ENCODE results near the gene TMED9.

Gene TMED9

GRCh38 chr5:177595991-177596774 lies 4.2 kb downstream of the TMED9 start:
- no peak overlapping the region for H3K4me2 ChIP-seq (ENCODE audit: low read length)
- H3K4me3 ChIP-seq (ENCODE audit: low read length) = no peak overlapping the region
- no peaks in the 10 kb centered on the region for H4K20me1 ChIP-seq (ENCODE audit: insufficient read depth, low read length)
- H3K9me3 ChIP-seq (ENCODE audit: insufficient read depth, low read length) = no peaks in the 10 kb centered on the region
- H3K4me1 ChIP-seq (ENCODE audit: low read length) = peaks cover 22% of the 10 kb centered on the region
- H3K36me3 ChIP-seq (replicated peaks; ENCODE audit: low read depth, low read length) = peaks cover 38% of the 10 kb centered on the region
- no peak for TF ChIP-seq CTCF (IDR thresholded peaks at IDR 0.05; ENCODE audit: low read depth, low read length)
- H3K27me3 ChIP-seq (ENCODE audit: low read depth, low read length) = no peaks in the 10 kb centered on the region
- peaks cover 38% of the 10 kb centered on the region for H3K79me2 ChIP-seq (ENCODE audit: low read length)
- no peak overlapping the region for H3K9ac ChIP-seq (ENCODE audit: low read length)
- no peak overlapping the region for H2AFZ ChIP-seq (ENCODE audit: low read depth, low read length)
- H3K27ac ChIP-seq (ENCODE audit: low read length) = no peak overlapping the region

- TF ChIP-seq CTCF (IDR thresholded peaks at IDR 0.05; ENCODE audit: low read depth, low read length) (no peak), EZH2phosphoT487 (IDR thresholded peaks at IDR 0.05; ENCODE audit: low read depth) (no peak)
- Histone ChIP-seq H3K4me3 (ENCODE audit: low read length) (no peak overlapping the region), H3K4me1 (ENCODE audit: low read length) (peaks cover 18% of the 10 kb centered on the region), H4K20me1 (ENCODE audit: insufficient read depth, low read length) (no peaks in the 10 kb centered on the region), H3K27me3 (ENCODE audit: low read depth, low read length) (no peaks in the 10 kb centered on the region), H2AFZ (ENCODE audit: low read depth, low read length) (no peak overlapping the region), H3K79me2 (ENCODE audit: low read length) (peaks cover 43% of the 10 kb centered on the region), H3K9me3 (ENCODE audit: insufficient read depth, low read length) (no peaks in the 10 kb centered on the region), H3K36me3 (replicated peaks; ENCODE audit: low read depth, low read length) (peaks cover 38% of the 10 kb centered on the region), H3K27ac (ENCODE audit: low read length) (no peak overlapping the region), H3K9ac (ENCODE audit: low read length) (no peak overlapping the region), H3K4me2 (ENCODE audit: low read length) (no peak overlapping the region)
These were observed 4.8 kb downstream of the TMED9 start for GRCh38 chr5:177596775-177597238.

- Histone ChIP-seq H3K4me1 (ENCODE audit: low read length) (peaks cover 11% of the 10 kb centered on the region), H3K36me3 (replicated peaks; ENCODE audit: low read depth, low read length) (peaks cover 34% of the 10 kb centered on the region), H4K20me1 (ENCODE audit: insufficient read depth, low read length) (no peaks in the 10 kb centered on the region), H3K79me2 (ENCODE audit: low read length) (peaks cover 27% of the 10 kb centered on the region), H3K4me2 (ENCODE audit: low read length) (no peak overlapping the region), H3K9ac (ENCODE audit: low read length) (no peak overlapping the region), H3K27me3 (ENCODE audit: low read depth, low read length) (no peaks in the 10 kb centered on the region), H2AFZ (ENCODE audit: low read depth, low read length) (no peak overlapping the region), H3K4me3 (ENCODE audit: low read length) (no peak overlapping the region), H3K27ac (ENCODE audit: low read length) (no peak overlapping the region), H3K9me3 (ENCODE audit: insufficient read depth, low read length) (no peaks in the 10 kb centered on the region)
- no peak for TF ChIP-seq EZH2phosphoT487 (IDR thresholded peaks at IDR 0.05; ENCODE audit: low read depth)
- TF ChIP-seq CTCF (IDR thresholded peaks at IDR 0.05; ENCODE audit: low read depth, low read length) = no peak
These were observed 6.5 kb downstream of the TMED9 start for GRCh38 chr5:177598477-177598876.

- Histone ChIP-seq H3K36me3 (replicated peaks; ENCODE audit: low read depth, low read length) (peaks cover 23% of the 10 kb centered on the region), H3K27ac (ENCODE audit: low read length) (peak within 1 kb of the TSS; percentile 70), H2AFZ (ENCODE audit: low read depth, low read length) (peak within 1 kb of the TSS; percentile 96), H3K9me3 (ENCODE audit: insufficient read depth, low read length) (no peaks in the 10 kb centered on the region), H4K20me1 (ENCODE audit: insufficient read depth, low read length) (no peaks in the 10 kb centered on the region), H3K9ac (ENCODE audit: low read length) (peak within 1 kb of the TSS; percentile 89), H3K79me2 (ENCODE audit: low read length) (peaks cover 19% of the 10 kb centered on the region), H3K27me3 (ENCODE audit: low read depth, low read length) (no peaks in the 10 kb centered on the region), H3K4me1 (ENCODE audit: low read length) (peaks cover 9% of the 10 kb centered on the region), H3K4me3 (ENCODE audit: low read length) (peak within 1 kb of the TSS; percentile 84), H3K4me2 (ENCODE audit: low read length) (peak within 1 kb of the TSS; percentile 93)
- TF ChIP-seq CTCF (IDR thresholded peaks at IDR 0.05; ENCODE audit: low read depth, low read length) = no peak
- TF ChIP-seq EZH2phosphoT487 (IDR thresholded peaks at IDR 0.05; ENCODE audit: low read depth) = no peak
These were observed 7.9 kb downstream of the TMED9 start, which contains the start of gene B4GALT7 for GRCh38 chr5:177599731-177600507. B4GALT7 (plus strand) TSS chr5:177600132; CDS start chr5:177600211, 79 bp downstream.

Data from OCI-LY3 (cell line).